Measurements from ENCODE around the gene RSBN1L. TPM values are rescaled to one million over a fixed set of nuclear protein-coding genes. Genes with fewer than 3 reads are reported as not detected.

Gene RSBN1L
- total RNA-seq, 1 experiment from 2014 or later: 10.9 TPM

GRCh38 chr7:77747178-77747577 lies 50.9 kb downstream of the RSBN1L start:
- ChIA-PET CTCF (interaction anchor here (0.7 to 1.9 kb wide), 3 partner anchors 12 to 122 kb away, joined by 3 to 12 read pairs (median 5); no protein-coding TSS in a partner anchor), POLR2A (interaction anchor here (1.0 to 1.1 kb wide), 2 partner anchors 12 to 73 kb away, joined by 3 to 4 read pairs; no protein-coding TSS in a partner anchor)
- H3K27ac Mint-ChIP-seq (ENCODE audit: low read depth, unreplicated experiment): no peak overlapping the region
- no peak overlapping the region for H3K4me3 Mint-ChIP-seq (ENCODE audit: unreplicated experiment)
- DNase-seq (ENCODE audit: unreplicated experiment): no peak
- H3K4me1 Mint-ChIP-seq (ENCODE audit: insufficient read depth, unreplicated experiment): no peaks in the 10 kb centered on the region
- no peaks in the 10 kb centered on the region for H3K9me3 Mint-ChIP-seq (ENCODE audit: unreplicated experiment)
- peaks cover 17% of the 10 kb centered on the region for H3K36me3 Mint-ChIP-seq (ENCODE audit: insufficient read depth, unreplicated experiment)
- H3K27me3 Mint-ChIP-seq (ENCODE audit: insufficient read depth, unreplicated experiment): no peaks in the 10 kb centered on the region
- intact Hi-C loops (cut with micrococcal nuclease): no loop called here
- no TSS peak for BruUV-seq (replicated peaks)
- TF ChIP-seq CTCF (IDR thresholded peaks at IDR 0.05; ENCODE audit: unreplicated experiment): no peak

DNA sequence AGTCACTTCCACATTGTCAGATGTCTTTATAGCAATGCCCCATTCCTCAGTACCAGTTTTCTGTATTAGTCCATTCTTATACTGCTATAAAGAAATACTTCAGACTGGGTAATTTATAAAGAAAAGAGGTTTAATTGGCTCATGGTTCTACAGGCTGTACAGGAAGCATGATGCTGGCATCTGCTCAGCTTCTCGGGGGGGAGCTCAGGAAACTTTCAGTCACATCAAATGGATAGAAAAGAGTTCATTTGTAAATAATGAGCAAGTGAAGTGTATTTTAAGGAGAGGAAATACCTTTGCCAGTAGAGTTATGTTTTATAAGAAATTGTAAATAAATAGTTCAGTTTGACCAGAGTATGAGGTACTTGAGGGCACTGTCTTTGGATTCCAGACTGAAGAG lies 51.5 kb downstream of the RSBN1L start:
- no peak overlapping the region for H3K4me3 Mint-ChIP-seq (ENCODE audit: unreplicated experiment)
- peaks cover 17% of the 10 kb centered on the region for H3K36me3 Mint-ChIP-seq (ENCODE audit: insufficient read depth, unreplicated experiment)
- POLR2A ChIA-PET: interaction anchor here (0.7 to 1.0 kb wide), 2 partner anchors 12 to 26 kb away, joined by 3 to 4 read pairs; no protein-coding TSS in a partner anchor
- intact Hi-C loops (cut with micrococcal nuclease): no loop called here
- no peak overlapping the region for H3K27ac Mint-ChIP-seq (ENCODE audit: low read depth, unreplicated experiment)
- no peaks in the 10 kb centered on the region for H3K27me3 Mint-ChIP-seq (ENCODE audit: insufficient read depth, unreplicated experiment)
- H3K9me3 Mint-ChIP-seq (ENCODE audit: unreplicated experiment): no peaks in the 10 kb centered on the region
- no peak for TF ChIP-seq CTCF (IDR thresholded peaks at IDR 0.05; ENCODE audit: unreplicated experiment)
- BruUV-seq (replicated peaks): no TSS peak
- no peaks in the 10 kb centered on the region for H3K4me1 Mint-ChIP-seq (ENCODE audit: insufficient read depth, unreplicated experiment)
- DNase-seq (ENCODE audit: unreplicated experiment): no peak
- CTCF ChIA-PET: interaction anchor here (0.7 to 1.5 kb wide), 6 partner anchors 12 to 186 kb away, joined by 3 to 5 read pairs (median 4); no protein-coding TSS in a partner anchor

DNA sequence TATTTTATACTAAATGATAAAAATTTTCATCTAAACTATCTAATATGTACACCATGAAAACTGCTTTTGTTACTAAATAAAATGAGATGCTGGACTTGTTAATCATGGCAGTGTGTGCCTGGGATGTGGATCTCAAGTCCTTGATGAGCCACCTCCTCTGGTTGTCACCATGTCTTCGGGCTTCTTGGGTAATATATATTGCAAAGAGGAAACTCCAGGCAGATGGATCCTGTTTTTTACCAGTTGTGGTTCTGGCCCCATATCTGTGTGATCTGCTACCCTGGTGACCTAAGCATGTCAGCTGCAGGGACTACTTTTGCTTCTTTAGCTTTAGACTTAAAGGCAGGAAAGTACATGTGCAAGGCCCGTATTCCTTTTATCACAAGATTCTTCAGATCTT lies 55.8 kb downstream of the RSBN1L start:
- Mint-ChIP-seq H3K27me3 (ENCODE audit: insufficient read depth, unreplicated experiment) (no peaks in the 10 kb centered on the region), H3K4me3 (ENCODE audit: unreplicated experiment) (no peak overlapping the region), H3K9me3 (ENCODE audit: unreplicated experiment) (no peaks in the 10 kb centered on the region), H3K27ac (ENCODE audit: low read depth, unreplicated experiment) (no peak overlapping the region), H3K4me1 (ENCODE audit: insufficient read depth, unreplicated experiment) (no peaks in the 10 kb centered on the region), H3K36me3 (ENCODE audit: insufficient read depth, unreplicated experiment) (peaks cover 17% of the 10 kb centered on the region)
- no TSS peak for BruUV-seq (replicated peaks)
- CTCF ChIA-PET: interaction anchor here (0.6 to 1.3 kb wide), 3 partner anchors 15 to 185 kb away, joined by 3 to 7 read pairs (median 4); no protein-coding TSS in a partner anchor
- intact Hi-C loops (cut with micrococcal nuclease): no loop called here
- POLR2A ChIA-PET: interaction anchor here (0.6 kb wide), 2 partner anchors 90 to 420 kb away, joined by 3 read pairs; no protein-coding TSS in a partner anchor
- DNase-seq (ENCODE audit: unreplicated experiment): no peak
- TF ChIP-seq CTCF (IDR thresholded peaks at IDR 0.05; ENCODE audit: unreplicated experiment): no peak

GRCh38 chr7:77753173-77753572 lies 56.9 kb downstream of the RSBN1L start:
- BruUV-seq (replicated peaks): no TSS peak
- DNase-seq (ENCODE audit: unreplicated experiment): no peak
- H3K4me3 Mint-ChIP-seq (ENCODE audit: unreplicated experiment): no peak overlapping the region
- no peaks in the 10 kb centered on the region for H3K9me3 Mint-ChIP-seq (ENCODE audit: unreplicated experiment)
- H3K27ac Mint-ChIP-seq (ENCODE audit: low read depth, unreplicated experiment): no peak overlapping the region
- H3K27me3 Mint-ChIP-seq (ENCODE audit: insufficient read depth, unreplicated experiment): no peaks in the 10 kb centered on the region
- intact Hi-C loops (cut with micrococcal nuclease): no loop called here
- peaks cover 11% of the 10 kb centered on the region for H3K36me3 Mint-ChIP-seq (ENCODE audit: insufficient read depth, unreplicated experiment)
- no peak for TF ChIP-seq CTCF (IDR thresholded peaks at IDR 0.05; ENCODE audit: unreplicated experiment)
- ChIA-PET POLR2A (interaction anchor here (0.6 to 1.2 kb wide), 6 partner anchors 10 to 94 kb away, joined by 3 to 4 read pairs (median 4); partner anchors contain the start of gene RSBN1L), CTCF (interaction anchor here (0.8 to 5.9 kb wide), 6 partner anchors 10 to 102 kb away, joined by 3 to 85 read pairs (median 4); partner anchors contain the start of gene RSBN1L)
- no peaks in the 10 kb centered on the region for H3K4me1 Mint-ChIP-seq (ENCODE audit: insufficient read depth, unreplicated experiment)
